HUDEP-2 (cell line): ENCODE data around the gene LCN6.
"Not testable (repeated sequence)": the region's sequence is repeated elsewhere in the genome, so short reads cannot be mapped to it uniquely, and the experiment has no call there.

Experiments
- DNase-seq, 76 experiments: peaks; one replicate each; lab custom pipeline; 2025; ENCODE audit not compliant: unreplicated experiment in 76 of 76; lab: John Stamatoyannopoulos, UW

LCN6 gene

GRCh38 chr9:136784249-136784996 lies 36.1 kb upstream of the LCN6 start:
- DNase-seq, result peak in 24 of 76 experiments; percentile 19 to 74 (median 48)

- no peak for DNase-seq
These were observed 34.1 kb upstream of the LCN6 start for GRCh38 chr9:136782452-136782851.

- no peak for DNase-seq
These were observed 31.5 kb upstream of the LCN6 start for GRCh38 chr9:136779808-136780207.

GRCh38 chr9:136777359-136777758 lies 29.0 kb upstream of the LCN6 start:
- no peak for DNase-seq

- no peak for DNase-seq
These were observed 28.6 kb upstream of the LCN6 start for GRCh38 chr9:136776947-136777346.

- DNase-seq, result no peak
These were observed 26.9 kb upstream of the LCN6 start for GRCh38 chr9:136775191-136775590.

GRCh38 chr9:136774416-136775045 lies 26.2 kb upstream of the LCN6 start:
- DNase-seq, result no peak

GRCh38 chr9:136773386-136774044 lies 25.2 kb upstream of the LCN6 start:
- peak in 5 of 76 experiments; percentile 9 to 19 (median 18) for DNase-seq

- DNase-seq, result peak in 21 of 76 experiments; percentile 13 to 63 (median 31)
These were observed 23.6 kb upstream of the LCN6 start for GRCh38 chr9:136771907-136772415.

- peak in 39 of 76 experiments; percentile 2 to 64 (median 33) for DNase-seq
These were observed 21.4 kb upstream of the LCN6 start for GRCh38 chr9:136769710-136770191.

- peak in 48 of 76 experiments; percentile 8 to 60 (median 31) for DNase-seq
These were observed 18.2 kb upstream of the LCN6 start for GRCh38 chr9:136766410-136767120.

- not testable (repeated sequence) for DNase-seq
These were observed 17.6 kb upstream of the LCN6 start for GRCh38 chr9:136765745-136766409.

GRCh38 chr9:136765041-136765440 lies 16.7 kb upstream of the LCN6 start:
- DNase-seq, result no peak

GRCh38 chr9:136764301-136764891 lies 16.1 kb upstream of the LCN6 start, which contains the start of gene LCN15:
LCN15 (minus strand) TSS chr9:136764518; CDS start chr9:136764488, 30 bp downstream.
- DNase-seq, result no peak

GRCh38 chr9:136763649-136764035 lies 15.3 kb upstream of the LCN6 start:
- no peak for DNase-seq

- peak in 61 of 76 experiments; percentile 10 to 87 (median 63) for DNase-seq
These were observed 14.8 kb upstream of the LCN6 start for GRCh38 chr9:136762915-136763648.

- DNase-seq, result no peak
These were observed 13.9 kb upstream of the LCN6 start for GRCh38 chr9:136762221-136762691.

GRCh38 chr9:136761545-136761981 lies 13.2 kb upstream of the LCN6 start:
- DNase-seq, result no peak
